Stomach (tissue), 9 donors: ENCODE results near the gene AANAT. TPM values are rescaled to one million over a fixed set of nuclear protein-coding genes. Genes with fewer than 3 reads are reported as not detected.

ENCODE experiments used
- DNase-seq, 2 donors: peaks; one replicate each; pipeline versions ENCODE4 v3.0.0 to v3.0.0-alpha.2; 2013 to 2019
- H3K27ac ChIP-seq, 5 donors: fragments of 200-600 bp in 4 of 5; sonication (generic) in 4 of 5; one replicate each; pipeline ENCODE4 v1.5.1; 2013 to 2019; ENCODE audit warnings: mild to moderate bottlenecking in 1 of 5, moderate library complexity in 1 of 5
- H3K27me3 ChIP-seq, 3 donors: fragments of 200-600 bp; sonication (generic); one replicate each; pipeline ENCODE4 v1.5.1; 2017 to 2019; ENCODE audit warnings: mixed run types in 1 of 3
- H3K36me3 ChIP-seq, 4 donors: fragments of 200-600 bp; sonication (generic); 1 replicate in 3 of 4; 2 replicates in 1 of 4; pipeline ENCODE4 v1.5.1; 2016 to 2019
- H3K4me1 ChIP-seq, 4 donors: fragments of 200-600 bp; sonication (generic); one replicate each; pipeline ENCODE4 v1.5.1; 2016 to 2019
- H3K4me3 ChIP-seq, 4 donors: fragments of 200-600 bp; sonication (generic) in 3 of 4; one replicate each; pipeline ENCODE4 v1.5.1; 2016 to 2019; ENCODE audit warnings: mild to moderate bottlenecking in 1 of 4
- H3K9me3 ChIP-seq, 4 donors: fragments of 200-600 bp; sonication (generic); one replicate each; pipeline ENCODE4 v1.5.1; 2016 to 2019
- EP300 ChIP-seq: sonication (generic); formaldehyde crosslinking; IDR thresholded peaks from one replicate; pipeline ENCODE4 v1.6.1; 2017; ENCODE audit warnings: antibody characterized with exemption
- POLR2A ChIP-seq, 4 donors: fragments of 450-650 bp; IDR thresholded peaks; one replicate each; pipeline ENCODE4 v1.6.1; 2016; ENCODE audit warnings: antibody characterized with exemption in 4 of 4, control low read depth in 2 of 4, mild to moderate bottlenecking in 1 of 4, moderate library complexity in 1 of 4
- POLR2AphosphoS5 ChIP-seq, 3 donors: sonication (generic); formaldehyde crosslinking; IDR thresholded peaks; one replicate each; pipeline ENCODE4 v1.6.1; 2016; ENCODE audit warnings: antibody characterized with exemption in 3 of 3
- WGBS, 5 donors: extraction: QIAGEN DNeasy Blood & Tissue Kit in 3 of 5; methylation state at CpG; one replicate each; pipeline versions ENCODE4 v1.1.5 to v1.1.7; 2013 to 2018; 5-methylcytosine and 5-hydroxymethylcytosine counted together
- intact Hi-C: fragments of 100-400 bp; cut with DNase I; formaldehyde crosslinking; loops from one replicate; pipeline ENCODE4 v1.15.1; 2023; ENCODE audit warnings: low total_unique reads
- polyA plus RNA-seq, 3 donors: library from polyadenylated mRNA; stranded (reverse); fragments of 200-250 nt; gene quantifications; one replicate each; pipeline ENCODE4 v1.2.3, GENCODE V29; 2013
- total RNA-seq, 5 donors: library from RNA; depleted of rRNA; stranded (reverse); fragments of >200 nt; gene quantifications; one replicate each; pipeline versions ENCODE4 v1.1.0 to v1.2.3, GENCODE V29; 2014 to 2016
- TF ChIP-seq, protein P1 (sequence below), 7 experiments: fragments of 450-650 bp in 4 of 7; fragments of 200-600 bp in 3 of 7; sonication (generic) in 3 of 7; IDR thresholded peaks; one replicate each; pipeline ENCODE4 v1.5.1; 2016 to 2019; ENCODE audit warnings: antibody characterized with exemption in 7 of 7, control low read depth in 2 of 7, mild to moderate bottlenecking in 1 of 7
- donor health status: healthy with polysubstance abuse.
- donor health status: Bipolar disorder and iron deficiency.
- donor health status: healthy.

Gene AANAT
- total and polyA plus RNA-seq, 8 donors = 0.44 TPM; not detected in 7

DNA sequence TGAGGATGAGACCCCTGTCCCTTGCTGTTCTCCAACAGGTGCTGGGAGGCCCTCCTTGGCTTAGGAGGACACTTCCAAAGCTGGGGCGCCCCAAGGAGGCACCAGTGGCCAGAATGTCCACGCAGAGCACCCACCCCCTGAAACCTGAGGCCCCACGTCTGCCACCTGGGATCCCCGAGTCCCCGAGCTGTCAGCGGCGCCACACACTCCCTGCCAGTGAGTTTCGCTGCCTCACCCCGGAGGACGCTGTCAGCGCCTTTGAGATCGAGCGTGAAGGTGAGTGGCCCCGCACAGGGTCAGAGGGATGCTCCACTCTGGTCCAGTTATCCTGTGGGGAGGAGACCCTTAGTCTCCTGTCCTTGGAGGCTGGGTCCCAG is 1.2 kb downstream of the AANAT start:
- H3K4me3 ChIP-seq = no peak overlapping the region
- H3K27ac ChIP-seq = no peak overlapping the region
- TF ChIP-seq EP300 = no peak
- TF ChIP-seq, protein P1, sequence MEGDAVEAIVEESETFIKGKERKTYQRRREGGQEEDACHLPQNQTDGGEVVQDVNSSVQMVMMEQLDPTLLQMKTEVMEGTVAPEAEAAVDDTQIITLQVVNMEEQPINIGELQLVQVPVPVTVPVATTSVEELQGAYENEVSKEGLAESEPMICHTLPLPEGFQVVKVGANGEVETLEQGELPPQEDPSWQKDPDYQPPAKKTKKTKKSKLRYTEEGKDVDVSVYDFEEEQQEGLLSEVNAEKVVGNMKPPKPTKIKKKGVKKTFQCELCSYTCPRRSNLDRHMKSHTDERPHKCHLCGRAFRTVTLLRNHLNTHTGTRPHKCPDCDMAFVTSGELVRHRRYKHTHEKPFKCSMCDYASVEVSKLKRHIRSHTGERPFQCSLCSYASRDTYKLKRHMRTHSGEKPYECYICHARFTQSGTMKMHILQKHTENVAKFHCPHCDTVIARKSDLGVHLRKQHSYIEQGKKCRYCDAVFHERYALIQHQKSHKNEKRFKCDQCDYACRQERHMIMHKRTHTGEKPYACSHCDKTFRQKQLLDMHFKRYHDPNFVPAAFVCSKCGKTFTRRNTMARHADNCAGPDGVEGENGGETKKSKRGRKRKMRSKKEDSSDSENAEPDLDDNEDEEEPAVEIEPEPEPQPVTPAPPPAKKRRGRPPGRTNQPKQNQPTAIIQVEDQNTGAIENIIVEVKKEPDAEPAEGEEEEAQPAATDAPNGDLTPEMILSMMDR (IDR thresholded peaks at IDR 0.05) = no peak
- no peak for TF ChIP-seq POLR2A (IDR thresholded peaks at IDR 0.05)
- no peak for TF ChIP-seq POLR2AphosphoS5 (IDR thresholded peaks at IDR 0.05)
- 86 to 92% (median 89%) methylated on average over 9 to 14 of the region's 14 CpGs for WGBS, 5 donors
- no peak for DNase-seq
- H3K9me3 ChIP-seq = no peaks in the 10 kb centered on the region
- no peaks in the 10 kb centered on the region for H3K27me3 ChIP-seq
- intact Hi-C loops = no loop called here
- H3K36me3 ChIP-seq = peaks cover 2 to 36% (median 32%) of the 10 kb centered on the region in 4 donors
- H3K4me1 ChIP-seq = peaks cover 0 to 11% (median 2%) of the 10 kb centered on the region in 4 donors

DNA sequence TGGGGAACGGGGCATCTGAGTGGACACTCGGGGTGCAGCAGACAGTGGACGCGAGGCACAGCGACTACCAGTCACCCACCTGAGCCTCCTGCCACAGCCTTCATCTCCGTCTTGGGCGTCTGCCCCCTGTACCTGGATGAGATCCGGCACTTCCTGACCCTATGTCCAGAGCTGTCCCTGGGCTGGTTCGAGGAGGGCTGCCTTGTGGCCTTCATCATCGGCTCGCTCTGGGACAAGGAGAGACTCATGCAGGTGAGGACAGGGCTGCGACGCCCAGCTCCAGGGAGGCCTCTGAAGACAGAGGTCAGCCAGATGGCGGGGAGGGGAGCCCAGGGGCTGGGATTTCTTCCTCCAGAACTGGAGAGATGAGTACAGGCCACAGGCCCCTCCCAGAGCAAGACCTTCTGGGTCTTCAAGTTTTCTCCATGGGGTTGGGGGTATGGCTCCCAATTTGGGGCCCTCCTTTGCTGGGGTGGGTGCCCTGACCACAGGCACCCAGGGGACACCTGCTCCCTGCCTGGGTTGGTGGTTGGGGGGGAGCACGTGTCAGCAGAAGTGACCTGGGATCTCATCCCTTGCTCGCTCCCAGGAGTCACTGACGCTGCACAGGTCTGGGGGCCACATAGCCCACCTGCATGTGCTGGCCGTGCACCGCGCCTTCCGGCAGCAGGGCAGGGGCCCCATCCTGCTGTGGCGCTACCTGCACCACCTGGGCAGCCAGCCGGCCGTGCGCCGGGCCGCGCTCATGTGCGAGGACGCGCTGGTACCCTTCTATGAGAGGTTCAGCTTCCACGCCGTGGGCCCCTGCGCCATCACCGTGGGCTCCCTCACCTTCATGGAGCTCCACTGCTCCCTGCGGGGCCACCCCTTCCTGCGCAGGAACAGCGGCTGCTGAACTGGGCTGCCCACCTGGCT is 1.9 kb downstream of the AANAT start:
- no peak for DNase-seq
- no peak for TF ChIP-seq POLR2AphosphoS5 (IDR thresholded peaks at IDR 0.05)
- TF ChIP-seq, protein P1 (IDR thresholded peaks at IDR 0.05) = no peak
- no peak for TF ChIP-seq EP300
- TF ChIP-seq POLR2A (IDR thresholded peaks at IDR 0.05) = no peak
- Histone ChIP-seq H3K27me3 (no peaks in the 10 kb centered on the region), H3K36me3 (peaks cover 5 to 43% (median 39%) of the 10 kb centered on the region in 4 donors), H3K4me3 (no peak overlapping the region), H3K9me3 (no peaks in the 10 kb centered on the region), H3K27ac (no peak overlapping the region), H3K4me1 (peaks cover 0 to 11% (median 2%) of the 10 kb centered on the region in 4 donors)
- intact Hi-C loops = no loop called here
- 89 to 93% (median 91%) methylated on average over 27 to 38 of the region's 38 CpGs for WGBS, 5 donors

DNA sequence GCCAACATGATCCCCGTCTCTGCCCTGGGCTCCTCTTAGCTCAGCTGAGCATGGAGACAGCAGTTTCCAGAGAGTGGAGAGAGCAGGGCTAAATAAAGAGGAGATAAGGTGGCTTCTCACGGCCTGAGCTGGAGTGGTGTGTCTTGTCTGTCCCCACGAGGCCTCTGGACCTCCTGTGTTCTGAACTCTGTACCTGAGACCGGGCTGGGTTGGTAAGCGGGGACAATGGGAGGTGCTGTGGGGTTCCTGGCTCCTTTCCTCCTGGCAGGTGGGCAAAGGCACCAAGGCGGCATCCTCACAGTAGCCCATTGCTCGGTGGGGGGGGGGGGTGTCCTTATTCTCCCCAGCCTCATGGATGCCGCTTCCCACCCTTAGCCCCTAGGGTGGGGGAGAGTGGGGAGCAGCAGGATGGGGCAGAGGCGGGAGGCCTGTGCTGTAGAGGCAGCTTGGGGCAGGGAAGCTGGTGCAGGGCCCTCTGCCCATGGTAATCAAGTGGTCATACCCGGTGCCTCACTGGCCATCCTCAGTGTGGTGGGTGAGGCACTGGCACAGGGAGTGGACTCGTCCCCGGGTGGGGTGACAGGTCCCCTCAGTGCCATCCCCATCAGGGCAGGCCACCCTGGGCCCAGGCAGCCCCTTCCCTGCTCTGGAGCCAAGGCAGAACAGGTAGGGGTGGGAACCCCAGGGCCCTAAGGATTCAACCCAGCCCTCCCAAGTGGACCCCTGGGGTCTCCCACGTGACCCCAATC is 2.8 kb downstream of the AANAT start:
- no peaks in the 10 kb centered on the region for H3K27me3 ChIP-seq
- no peak overlapping the region for H3K4me3 ChIP-seq
- TF ChIP-seq POLR2A (IDR thresholded peaks at IDR 0.05) (no peak), EP300 (no peak), POLR2AphosphoS5 (IDR thresholded peaks at IDR 0.05) (no peak)
- TF ChIP-seq, protein P1 (IDR thresholded peaks at IDR 0.05) = no peak
- intact Hi-C loops = no loop called here
- H3K9me3 ChIP-seq = no peaks in the 10 kb centered on the region
- no peak for DNase-seq
- peaks cover 0 to 11% (median 2%) of the 10 kb centered on the region in 4 donors for H3K4me1 ChIP-seq
- WGBS, 5 donors = 71 to 87% (median 83%) methylated on average over 9 to 13 of the region's 13 CpGs
- peaks cover 5 to 52% (median 47%) of the 10 kb centered on the region in 4 donors for H3K36me3 ChIP-seq
- H3K27ac ChIP-seq = no peak overlapping the region

DNA sequence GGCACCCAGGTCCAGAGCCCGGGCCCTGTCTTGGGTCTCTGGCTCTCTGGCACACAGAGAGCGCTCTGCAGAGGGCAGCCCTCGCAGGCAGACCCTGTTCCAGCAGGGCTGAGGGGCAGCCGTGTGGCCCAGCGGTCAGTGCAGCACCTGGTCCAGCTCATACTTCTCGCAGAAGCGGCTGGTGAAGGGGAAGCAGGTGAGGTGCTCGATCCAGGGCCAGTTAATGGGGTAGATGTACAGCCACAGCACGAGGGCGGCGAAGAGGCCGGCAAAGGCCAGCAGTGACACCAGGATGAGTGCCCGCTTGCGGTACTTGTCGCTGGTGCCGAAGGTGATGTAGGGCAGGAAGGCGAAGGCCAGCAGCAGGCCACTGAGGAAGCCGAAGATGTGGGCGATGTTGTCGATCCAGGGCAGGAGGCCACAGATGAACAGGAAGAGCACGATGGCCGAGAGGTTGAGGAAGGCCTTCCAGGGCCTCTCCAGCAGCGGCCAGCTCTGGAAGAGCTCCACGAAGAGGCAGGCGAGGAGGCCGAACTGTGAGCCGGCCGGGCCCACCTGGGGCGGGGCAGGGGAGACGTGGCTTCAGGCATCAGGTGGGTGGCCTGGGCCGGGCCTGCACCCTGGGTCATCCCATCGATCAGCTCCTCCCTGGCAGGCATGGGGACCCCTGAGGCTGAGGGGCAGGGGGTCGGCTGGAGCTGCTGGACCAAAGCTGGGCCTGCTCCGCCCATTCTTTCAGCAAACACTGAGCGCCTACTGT is 4.3 kb downstream of the AANAT start:
- no peak overlapping the region for H3K27ac ChIP-seq
- DNase-seq = no peak
- H3K36me3 ChIP-seq = peaks cover 5 to 58% (median 51%) of the 10 kb centered on the region in 4 donors
- intact Hi-C loops = no loop called here
- no peaks in the 10 kb centered on the region for H3K4me1 ChIP-seq
- WGBS, 5 donors = 86 to 93% (median 91%) methylated on average over 26 to 35 of the region's 35 CpGs
- H3K27me3 ChIP-seq = no peaks in the 10 kb centered on the region
- TF ChIP-seq EP300 (no peak), POLR2A (IDR thresholded peaks at IDR 0.05) (no peak), POLR2AphosphoS5 (IDR thresholded peaks at IDR 0.05) (no peak)
- TF ChIP-seq, protein P1 (IDR thresholded peaks at IDR 0.05) = no peak
- no peak overlapping the region for H3K4me3 ChIP-seq
- no peaks in the 10 kb centered on the region for H3K9me3 ChIP-seq
